Measurements from ENCODE around the gene PAPSS2. TPM values are rescaled to one million over a fixed set of nuclear protein-coding genes. Genes with fewer than 3 reads are reported as not detected.

The PAPSS2 gene
- total RNA-seq, 1 experiment from 2014 or later, result 24.5 TPM

- no peaks in the 10 kb centered on the region for H3K79me1 ChIP-seq (ENCODE audit: insufficient read depth, low read depth, low read length, poor library complexity, severe bottlenecking)
- H3K4ac ChIP-seq (ENCODE audit: low read depth, low read length), result no peak overlapping the region
- Mint-ChIP-seq H3K27ac (no peak overlapping the region), H3K36me3 (ENCODE audit: insufficient read depth in 1 of 3, low read depth in 3 of 3) (peaks cover 8 to 21% (median 21%) of the 10 kb centered on the region in 3 experiments; a peak in 6 of 7 replicates), H3K27me3 (ENCODE audit: low read depth) (no peaks in the 10 kb centered on the region), H3K4me3 (no peak overlapping the region), H3K4me1 (no peaks in the 10 kb centered on the region), H3K9me3 (no peaks in the 10 kb centered on the region)
- no peak for DNase-seq
- no peaks in the 10 kb centered on the region for H3K79me2 ChIP-seq (ENCODE audit: insufficient read depth, low read length)
- no peak overlapping the region for H2AK5ac ChIP-seq (ENCODE audit: insufficient read length, low read length)
- no peak overlapping the region for H2BK5ac ChIP-seq (ENCODE audit: insufficient read length, low read length)
- no peak overlapping the region for H4K8ac ChIP-seq (replicated peaks; ENCODE audit: insufficient read length, low read depth, low read length)
- no peak overlapping the region for H2AFZ ChIP-seq (ENCODE audit: low read length)
- no peak overlapping the region for H2BK15ac ChIP-seq (ENCODE audit: low read depth, low read length)
- no peak overlapping the region for H4K5ac ChIP-seq (ENCODE audit: insufficient read length, low read depth, low read length)
- H2BK20ac ChIP-seq (ENCODE audit: low read depth, low read length, poor library complexity, severe bottlenecking), result no peak overlapping the region
- H3K27me3 ChIP-seq (ENCODE audit: insufficient read depth, low read length), result no peaks in the 10 kb centered on the region
- H3K14ac ChIP-seq (ENCODE audit: insufficient read depth, low read length), result no peak overlapping the region
- no CpG with 5 or more reads among the region's 6 CpGs for WGBS (ENCODE audit: extremely low coverage, insufficient read length, low lambda C conversion rate)
- H4K91ac ChIP-seq (ENCODE audit: insufficient read length, low read depth, low read length), result no peak overlapping the region
- H3K9me3 ChIP-seq (ENCODE audit: control insufficient read depth, low read depth, low read length), result no peaks in the 10 kb centered on the region
- H2BK12ac ChIP-seq (ENCODE audit: insufficient read length, low read depth, low read length), result no peak overlapping the region
- H3K27ac ChIP-seq (ENCODE audit: insufficient read length, low read depth, low read length), result no peak overlapping the region
- H2BK120ac ChIP-seq (ENCODE audit: low read depth, low read length, poor library complexity, severe bottlenecking), result no peak overlapping the region
- H3K23ac ChIP-seq (ENCODE audit: insufficient read length, low read depth, low read length), result no peak overlapping the region
- no peak overlapping the region for H3K56ac ChIP-seq (ENCODE audit: insufficient read length, low read depth, low read length)
- H3K18ac ChIP-seq (ENCODE audit: insufficient read length, low read depth, low read length), result no peak overlapping the region
- H4K20me1 ChIP-seq (ENCODE audit: control insufficient read depth, insufficient read depth, insufficient read length), result no peaks in the 10 kb centered on the region
- no peak overlapping the region for H3K4me2 ChIP-seq (ENCODE audit: insufficient read depth, insufficient read length, low read length)
- no peaks in the 10 kb centered on the region for H3K23me2 ChIP-seq (ENCODE audit: insufficient read length, low read depth, low read length, poor library complexity, severe bottlenecking)
- no peaks in the 10 kb centered on the region for H3K4me1 ChIP-seq (ENCODE audit: insufficient read depth, low read length)
- no peak for TF ChIP-seq CTCF (conservative IDR thresholded peaks at IDR 0.05)
- no peak overlapping the region for H3K9ac ChIP-seq (ENCODE audit: extremely low read depth, insufficient read length, low read length)
- no peak overlapping the region for H3T11ph ChIP-seq (ENCODE audit: low read length)
Observed at GRCh38 chr10:87776328-87776727, 116.7 kb downstream of the PAPSS2 start.

Data from H9 (cell line).